ENCODE results near the gene PPP1R16B. TPM values are rescaled to one million over a fixed set of nuclear protein-coding genes. Genes with fewer than 3 reads are reported as not detected.

The PPP1R16B gene
- polyA plus RNA-seq, 2 of the 4 experiments (the other 2 are of a cell fraction), result 0.17 to 0.31 TPM

DNA sequence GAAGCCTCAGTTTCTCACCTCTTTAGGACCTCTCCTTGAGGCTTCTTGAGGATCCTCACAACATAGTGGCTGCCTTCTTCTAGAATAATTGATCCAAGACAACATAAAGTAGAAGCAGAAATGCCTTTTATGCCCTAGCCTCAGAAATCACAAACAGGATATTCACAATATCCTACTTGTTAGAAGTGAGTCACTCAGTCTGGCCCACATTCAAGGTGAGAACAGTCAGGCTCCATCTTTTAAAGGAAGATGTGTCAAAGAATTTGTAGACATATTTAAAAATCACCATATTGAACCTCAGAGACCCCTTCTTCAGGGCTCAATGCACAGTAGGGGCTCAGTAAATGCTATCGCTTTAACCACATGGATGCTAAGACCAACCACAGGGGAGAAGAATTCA, 99.9 kb downstream of the PPP1R16B start (continued):
- TF ChIP-seq, protein P1, sequence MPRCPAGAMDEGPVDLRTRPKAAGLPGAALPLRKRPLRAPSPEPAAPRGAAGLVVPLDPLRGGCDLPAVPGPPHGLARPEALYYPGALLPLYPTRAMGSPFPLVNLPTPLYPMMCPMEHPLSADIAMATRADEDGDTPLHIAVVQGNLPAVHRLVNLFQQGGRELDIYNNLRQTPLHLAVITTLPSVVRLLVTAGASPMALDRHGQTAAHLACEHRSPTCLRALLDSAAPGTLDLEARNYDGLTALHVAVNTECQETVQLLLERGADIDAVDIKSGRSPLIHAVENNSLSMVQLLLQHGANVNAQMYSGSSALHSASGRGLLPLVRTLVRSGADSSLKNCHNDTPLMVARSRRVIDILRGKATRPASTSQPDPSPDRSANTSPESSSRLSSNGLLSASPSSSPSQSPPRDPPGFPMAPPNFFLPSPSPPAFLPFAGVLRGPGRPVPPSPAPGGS (IDR thresholded peaks at IDR 0.05), result no peak

DNA sequence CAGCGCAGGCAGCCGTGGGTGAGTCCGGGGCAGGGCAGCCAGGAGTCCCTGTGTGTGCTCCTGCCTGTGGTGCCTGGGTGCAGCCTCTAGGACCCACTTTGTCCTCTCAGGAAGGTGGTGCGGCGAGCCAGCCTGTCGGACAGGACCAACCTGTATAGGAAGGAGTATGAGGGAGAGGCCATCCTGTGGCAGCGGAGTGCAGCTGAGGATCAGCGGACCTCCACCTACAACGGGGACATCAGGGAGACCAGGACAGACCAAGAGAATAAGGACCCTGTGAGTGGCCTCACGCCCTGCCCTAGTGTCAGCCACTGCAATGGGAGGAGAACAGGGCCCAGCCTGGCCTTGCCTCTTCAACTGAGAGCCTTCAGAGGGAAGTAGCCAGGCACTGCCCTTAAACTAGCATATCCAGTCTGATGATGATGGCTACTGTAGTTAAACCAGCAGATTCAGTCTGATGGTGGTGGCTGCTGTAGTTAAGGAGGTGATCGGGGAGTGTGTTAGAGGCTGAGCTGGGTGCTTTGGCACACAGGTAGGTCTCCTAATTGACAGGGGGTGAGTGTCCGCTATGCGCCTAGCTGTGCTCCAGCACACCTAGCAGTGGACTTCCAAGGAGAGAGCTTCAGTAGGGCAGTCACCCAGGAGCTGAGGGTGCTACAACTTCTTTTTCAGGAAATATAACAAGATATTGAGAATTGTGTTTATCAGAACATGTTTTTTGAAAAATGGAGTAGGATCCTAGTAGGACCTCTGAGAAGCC, 102.6 kb downstream of the PPP1R16B start:
- H3K9me3 ChIP-seq, result no peaks in the 10 kb centered on the region
- DNase-seq (ENCODE audit: low read depth in 1 of 2, low spot score in 1 of 2), result no peak
- POLR2A ChIA-PET, result no interaction called here
- H3K4me2 ChIP-seq, result no peak overlapping the region
- peaks cover 9% of the 10 kb centered on the region for H3K4me1 ChIP-seq
- FAIRE-seq, result no peak
- H3K27ac ChIP-seq, result no peak overlapping the region
- no peak overlapping the region for H3K4me3 ChIP-seq
- CTCF ChIA-PET, result interaction anchor here (1.1 to 2.5 kb wide), 5 partner anchors 11 to 48 kb away, joined by 3 to 11 read pairs (median 4); partner anchors contain the start of gene FAM83D
- no peak for TF ChIP-seq MYC (IDR thresholded peaks at IDR 0.05; ENCODE audit: borderline replicate concordance, low read length)
- no peak for TF ChIP-seq ZC3H11A (IDR thresholded peaks at IDR 0.05)
- no peak for TF ChIP-seq NPAS2 (CRISPR knock-in tag; IDR thresholded peaks at IDR 0.05; ENCODE audit: borderline replicate concordance)
- ATAC-seq, result peak; percentile 20 to 40; a peak in 2 of 6 replicates
- WGBS (ENCODE audit: missing lambda C conversion rate), result 85% methylated on average over 10 of the region's 13 CpGs

DNA sequence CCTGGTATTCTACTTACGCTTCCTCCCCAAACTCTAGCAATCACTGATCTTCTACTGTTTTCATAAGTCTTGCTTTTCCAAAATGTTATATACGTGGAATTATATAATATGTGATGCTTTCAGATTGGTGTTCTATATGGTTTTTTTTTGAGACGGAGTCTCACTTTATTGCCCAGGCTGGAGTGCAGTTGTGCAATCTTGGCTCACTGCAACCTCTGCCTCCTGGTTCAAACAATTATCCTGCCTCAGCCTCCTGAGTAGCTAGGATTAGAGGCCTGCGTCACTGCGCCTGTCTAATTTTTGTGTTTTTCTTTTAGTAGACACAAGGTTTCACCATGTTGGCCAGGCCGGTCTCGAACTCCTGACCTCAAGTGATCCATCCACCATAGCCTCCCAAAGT, 109.9 kb downstream of the PPP1R16B start:
- 95% methylated on average over 7 of the region's 7 CpGs for WGBS (ENCODE audit: missing lambda C conversion rate)
- TF ChIP-seq ESRRA (IDR thresholded peaks at IDR 0.05; ENCODE audit: borderline replicate concordance, low read length), result no peak
- no peak for TF ChIP-seq NR3C1 (IDR thresholded peaks at IDR 0.05)
- no peak for TF ChIP-seq HOXB5 (CRISPR knock-in tag; IDR thresholded peaks at IDR 0.05)
- TF ChIP-seq NPAS2 (CRISPR knock-in tag; IDR thresholded peaks at IDR 0.05; ENCODE audit: borderline replicate concordance), result no peak
- no peak for TF ChIP-seq HOXA7 (CRISPR knock-in tag; IDR thresholded peaks at IDR 0.05)
- TF ChIP-seq HOXB13 (CRISPR knock-in tag; IDR thresholded peaks at IDR 0.05; ENCODE audit: low read depth), result no peak
- TF ChIP-seq, protein P1 (IDR thresholded peaks at IDR 0.05), result no peak
- ATAC-seq, result no peak
- CTCF ChIA-PET, result no interaction called here
- POLR2A ChIA-PET, result no interaction called here
- H3K9me3 ChIP-seq, result no peaks in the 10 kb centered on the region
- FAIRE-seq, result no peak
- DNase-seq (ENCODE audit: low read depth in 1 of 2, low spot score in 1 of 2), result no peak
- H3K4me3 ChIP-seq, result no peak overlapping the region
- H3K4me1 ChIP-seq, result peaks cover 25% of the 10 kb centered on the region
- no peak overlapping the region for H3K4me2 ChIP-seq
- H3K27ac ChIP-seq, result peak overlapping the region in 1 of 2 experiments; percentile 78; a peak in 1 of 6 replicates

DNA sequence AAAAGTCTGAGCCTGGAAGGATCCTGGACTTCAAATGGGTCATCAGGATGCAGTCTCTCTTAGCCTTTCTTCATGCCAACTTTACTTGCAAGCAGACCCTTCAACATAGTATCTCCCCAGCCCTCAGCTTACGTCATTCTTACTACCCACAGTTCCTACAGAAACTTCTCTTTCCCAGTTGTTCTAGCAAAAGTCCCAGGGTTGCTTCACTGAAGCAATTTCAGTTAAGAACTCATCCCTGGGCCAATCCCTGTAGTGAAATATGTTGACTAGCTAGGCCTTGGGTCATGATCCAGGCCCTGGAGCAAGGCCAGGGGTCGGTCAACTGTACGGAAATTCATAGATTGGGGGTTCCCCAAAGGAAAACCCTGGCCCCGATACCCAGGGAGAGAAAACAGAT, 112.2 kb downstream of the PPP1R16B start:
- TF ChIP-seq HOXB13 (CRISPR knock-in tag; IDR thresholded peaks at IDR 0.05; ENCODE audit: low read depth) (no peak), CHD4 (IDR thresholded peaks at IDR 0.05; ENCODE audit: borderline replicate concordance) (no peak), MYC (IDR thresholded peaks at IDR 0.05; ENCODE audit: borderline replicate concordance, low read length) (no peak), FOSB (CRISPR knock-in tag; IDR thresholded peaks at IDR 0.05) (no peak)
- FAIRE-seq (no peak), ATAC-seq (no peak), DNase-seq (ENCODE audit: low read depth in 1 of 2, low spot score in 1 of 2) (no peak)
- no peaks in the 10 kb centered on the region for H3K9me3 ChIP-seq
- 79% methylated on average over 4 of the region's 4 CpGs for WGBS (ENCODE audit: missing lambda C conversion rate)
- H3K27ac ChIP-seq, result no peak overlapping the region
- H3K4me3 ChIP-seq, result no peak overlapping the region
- H3K4me1 ChIP-seq, result peaks cover 20% of the 10 kb centered on the region
- no peak overlapping the region for H3K4me2 ChIP-seq
- ChIA-PET POLR2A (interaction anchor here (1.2 kb wide), 1 partner anchor 9 kb away, joined by 5 read pairs; no protein-coding TSS in a partner anchor), CTCF (interaction anchor here (0.9 to 1.8 kb wide), 4 partner anchors 8 to 35 kb away, joined by 4 to 8 read pairs (median 6); partner anchors contain the start of gene FAM83D)

DNA sequence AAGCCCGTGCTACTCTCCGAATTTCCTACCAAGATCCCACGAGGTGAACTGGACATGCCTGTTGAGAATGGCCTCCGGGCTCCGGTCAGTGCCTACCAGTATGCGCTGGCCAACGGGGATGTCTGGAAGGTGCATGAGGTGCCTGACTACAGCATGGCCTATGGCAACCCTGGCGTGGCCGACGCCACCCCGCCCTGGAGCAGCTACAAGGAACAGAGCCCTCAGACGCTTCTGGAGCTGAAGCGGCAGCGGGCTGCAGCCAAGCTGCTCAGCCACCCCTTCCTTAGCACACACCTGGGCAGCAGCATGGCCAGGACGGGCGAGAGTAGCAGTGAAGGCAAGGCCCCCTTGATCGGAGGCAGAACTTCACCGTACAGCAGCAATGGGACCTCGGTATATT, 112.7 kb downstream of the PPP1R16B start:
- WGBS (ENCODE audit: missing lambda C conversion rate), result 84% methylated on average over 11 of the region's 19 CpGs
- FAIRE-seq (no peak), ATAC-seq (no peak), DNase-seq (ENCODE audit: low read depth in 1 of 2, low spot score in 1 of 2) (no peak)
- Histone ChIP-seq H3K4me3 (no peak overlapping the region), H3K9me3 (no peaks in the 10 kb centered on the region), H3K27ac (no peak overlapping the region), H3K4me1 (peaks cover 15% of the 10 kb centered on the region), H3K4me2 (no peak overlapping the region)
- CTCF ChIA-PET, result interaction anchor here (1.5 to 1.8 kb wide), 4 partner anchors 8 to 35 kb away, joined by 3 to 6 read pairs (median 5); partner anchors contain the start of gene FAM83D
- POLR2A ChIA-PET, result interaction anchor here (1.2 kb wide), 1 partner anchor 8 kb away, joined by 5 read pairs; no protein-coding TSS in a partner anchor
- no peak for TF ChIP-seq MAFK (IDR thresholded peaks at IDR 0.05; ENCODE audit: partially characterized antibody)
- no peak for TF ChIP-seq NFE2L2 (conservative IDR thresholded peaks at IDR 0.05; ENCODE audit: low read length)
- TF ChIP-seq, protein P2, sequence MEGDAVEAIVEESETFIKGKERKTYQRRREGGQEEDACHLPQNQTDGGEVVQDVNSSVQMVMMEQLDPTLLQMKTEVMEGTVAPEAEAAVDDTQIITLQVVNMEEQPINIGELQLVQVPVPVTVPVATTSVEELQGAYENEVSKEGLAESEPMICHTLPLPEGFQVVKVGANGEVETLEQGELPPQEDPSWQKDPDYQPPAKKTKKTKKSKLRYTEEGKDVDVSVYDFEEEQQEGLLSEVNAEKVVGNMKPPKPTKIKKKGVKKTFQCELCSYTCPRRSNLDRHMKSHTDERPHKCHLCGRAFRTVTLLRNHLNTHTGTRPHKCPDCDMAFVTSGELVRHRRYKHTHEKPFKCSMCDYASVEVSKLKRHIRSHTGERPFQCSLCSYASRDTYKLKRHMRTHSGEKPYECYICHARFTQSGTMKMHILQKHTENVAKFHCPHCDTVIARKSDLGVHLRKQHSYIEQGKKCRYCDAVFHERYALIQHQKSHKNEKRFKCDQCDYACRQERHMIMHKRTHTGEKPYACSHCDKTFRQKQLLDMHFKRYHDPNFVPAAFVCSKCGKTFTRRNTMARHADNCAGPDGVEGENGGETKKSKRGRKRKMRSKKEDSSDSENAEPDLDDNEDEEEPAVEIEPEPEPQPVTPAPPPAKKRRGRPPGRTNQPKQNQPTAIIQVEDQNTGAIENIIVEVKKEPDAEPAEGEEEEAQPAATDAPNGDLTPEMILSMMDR (IDR thresholded peaks at IDR 0.05), result no peak
- TF ChIP-seq BHLHE40 (IDR thresholded peaks at IDR 0.05; ENCODE audit: low read depth, low read length), result no peak
- TF ChIP-seq, protein P3, sequence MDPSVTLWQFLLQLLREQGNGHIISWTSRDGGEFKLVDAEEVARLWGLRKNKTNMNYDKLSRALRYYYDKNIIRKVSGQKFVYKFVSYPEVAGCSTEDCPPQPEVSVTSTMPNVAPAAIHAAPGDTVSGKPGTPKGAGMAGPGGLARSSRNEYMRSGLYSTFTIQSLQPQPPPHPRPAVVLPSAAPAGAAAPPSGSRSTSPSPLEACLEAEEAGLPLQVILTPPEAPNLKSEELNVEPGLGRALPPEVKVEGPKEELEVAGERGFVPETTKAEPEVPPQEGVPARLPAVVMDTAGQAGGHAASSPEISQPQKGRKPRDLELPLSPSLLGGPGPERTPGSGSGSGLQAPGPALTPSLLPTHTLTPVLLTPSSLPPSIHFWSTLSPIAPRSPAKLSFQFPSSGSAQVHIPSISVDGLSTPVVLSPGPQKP (IDR thresholded peaks at IDR 0.05; ENCODE audit: low read depth, low read length), result no peak
- TF ChIP-seq SMC3 (IDR thresholded peaks at IDR 0.05), result no peak
- TF ChIP-seq FOXS1 (CRISPR knock-in tag; IDR thresholded peaks at IDR 0.05), result no peak
- TF ChIP-seq JUN (IDR thresholded peaks at IDR 0.05), result no peak
- no peak for TF ChIP-seq MYC (IDR thresholded peaks at IDR 0.05; ENCODE audit: borderline replicate concordance, low read length)
- TF ChIP-seq, protein P4, sequence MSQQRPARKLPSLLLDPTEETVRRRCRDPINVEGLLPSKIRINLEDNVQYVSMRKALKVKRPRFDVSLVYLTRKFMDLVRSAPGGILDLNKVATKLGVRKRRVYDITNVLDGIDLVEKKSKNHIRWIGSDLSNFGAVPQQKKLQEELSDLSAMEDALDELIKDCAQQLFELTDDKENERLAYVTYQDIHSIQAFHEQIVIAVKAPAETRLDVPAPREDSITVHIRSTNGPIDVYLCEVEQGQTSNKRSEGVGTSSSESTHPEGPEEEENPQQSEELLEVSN (IDR thresholded peaks at IDR 0.05; ENCODE audit: borderline replicate concordance, low read depth), result no peak
- TF ChIP-seq ZC3H11A (IDR thresholded peaks at IDR 0.05), result no peak

Data from A549 (cell line).